Measurements from ENCODE around the gene MXRA7.
"Not testable (repeated sequence)": the region's sequence is repeated elsewhere in the genome, so short reads cannot be mapped to it uniquely, and the experiment has no call there.

The MXRA7 gene

DNA sequence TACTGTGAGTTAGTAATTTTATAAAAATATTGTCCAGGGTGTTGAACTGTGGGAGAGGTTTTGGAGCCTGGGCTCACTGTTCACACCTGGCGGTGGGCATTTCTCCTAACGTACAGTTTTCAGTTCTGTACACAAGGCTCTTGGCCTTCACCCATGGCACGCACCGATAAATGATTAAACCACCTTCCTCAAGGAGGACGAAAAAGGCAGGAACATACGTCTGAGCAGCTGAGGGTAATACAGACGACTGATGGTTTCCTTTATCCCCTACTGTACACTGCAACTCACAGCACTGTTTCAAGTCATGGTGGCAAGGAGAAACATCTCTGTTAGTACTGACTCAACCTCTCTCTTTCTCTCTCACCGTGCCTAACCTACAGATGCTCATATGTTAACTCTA is 65.8 kb downstream of the MXRA7 start:
- no peak for DNase-seq (ENCODE audit: low read depth in 3 of 3)

DNA sequence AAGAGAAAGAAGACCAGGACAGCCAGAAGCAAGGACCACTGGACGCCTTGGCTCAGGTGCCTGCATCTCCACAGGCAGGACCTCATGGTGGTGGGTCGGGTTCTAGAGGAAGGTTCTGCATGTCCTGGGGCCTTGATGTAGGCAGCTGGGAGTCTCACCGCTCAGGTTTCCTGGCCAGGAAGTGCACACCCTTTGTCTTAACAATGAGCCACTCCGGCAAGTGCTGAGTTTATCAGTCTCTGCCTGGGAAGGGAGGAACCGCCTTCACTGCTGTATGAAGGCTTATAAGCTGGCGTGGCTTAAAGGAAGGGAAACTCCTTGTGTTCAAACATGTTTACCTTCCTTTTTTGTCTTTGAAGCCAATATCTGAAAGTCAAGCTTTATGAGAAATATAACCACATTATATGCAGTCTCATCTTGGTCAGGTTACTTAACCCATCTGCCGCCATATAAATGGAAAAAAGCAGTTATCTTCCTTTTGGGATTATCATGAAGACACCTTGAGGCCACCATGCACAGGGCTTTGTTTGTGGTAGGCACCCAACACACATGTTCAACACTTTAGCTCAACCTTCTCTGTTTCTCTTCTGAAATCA is 67.1 kb downstream of the MXRA7 start, which contains the start of gene ST6GALNAC1:
ST6GALNAC1 (minus strand) TSS at position 205 of the 596 bp plus-strand sequence; CDS start at position 86, 119 bp downstream.
- no peak for DNase-seq (ENCODE audit: low read depth in 3 of 3)

DNA sequence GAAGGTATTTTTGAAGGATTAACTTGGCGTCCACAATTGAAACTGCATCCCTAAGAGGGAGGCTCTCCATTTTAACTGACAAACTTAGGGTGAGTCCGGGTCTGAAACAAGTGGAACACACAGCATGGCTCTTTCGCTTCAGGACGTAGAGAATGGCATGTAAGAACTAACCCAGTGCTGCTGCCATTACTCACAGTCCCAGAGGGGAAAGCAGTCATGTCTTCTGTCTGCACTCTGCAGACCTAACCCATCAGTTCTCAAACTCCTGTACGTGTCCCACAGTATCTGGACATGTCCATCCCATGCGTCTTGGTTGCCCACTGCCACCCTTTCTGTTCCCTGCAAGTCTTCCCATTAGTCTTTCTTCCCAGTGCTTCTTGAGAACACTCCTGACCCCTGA is 67.8 kb downstream of the MXRA7 start:
- DNase-seq (ENCODE audit: low read depth in 3 of 3), result no peak

DNA sequence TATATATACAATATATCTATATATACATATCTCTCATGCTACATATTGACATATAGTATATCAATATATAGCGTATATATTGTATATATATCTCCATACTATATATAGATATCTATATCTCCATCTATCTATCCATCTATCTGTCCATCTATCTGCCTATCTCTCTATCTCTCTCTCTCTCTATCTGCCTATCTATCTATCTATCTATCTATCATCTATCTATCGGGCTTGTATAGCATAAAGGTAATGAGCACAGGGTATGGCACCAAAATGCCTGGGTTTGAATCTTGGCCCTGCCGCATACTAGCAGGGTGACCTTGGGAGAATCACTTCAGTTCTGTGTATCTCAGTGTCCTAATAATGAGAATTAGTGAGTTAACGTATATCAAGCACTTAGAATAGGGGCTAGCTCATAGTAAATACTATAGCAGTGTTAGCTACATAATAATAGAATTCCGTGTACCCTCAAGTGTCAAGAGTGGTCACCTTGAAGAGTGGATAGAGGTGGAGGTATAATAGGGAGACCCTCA is 68.7 kb downstream of the MXRA7 start:
- DNase-seq (ENCODE audit: low read depth in 3 of 3), result no peak

DNA sequence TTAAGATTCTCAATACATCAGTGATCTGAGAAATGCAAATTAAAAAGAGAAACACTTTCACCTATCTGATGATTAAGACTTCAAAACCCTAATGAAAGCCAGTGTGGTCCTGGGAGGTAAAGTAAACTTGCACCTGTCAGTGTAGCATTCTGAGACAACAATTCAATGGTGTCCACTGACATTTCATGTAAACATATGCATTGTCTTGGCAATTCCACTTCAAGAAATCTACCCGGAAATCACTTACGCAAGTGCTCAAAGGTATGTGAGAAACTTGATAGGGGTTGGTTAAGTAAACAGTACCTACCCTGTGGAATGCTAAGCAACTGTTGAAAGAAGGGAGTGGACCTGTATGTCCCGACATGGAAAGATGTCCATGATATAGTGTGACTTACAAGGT is 69.3 kb downstream of the MXRA7 start:
- DNase-seq (ENCODE audit: low read depth in 3 of 3), result no peak

DNA sequence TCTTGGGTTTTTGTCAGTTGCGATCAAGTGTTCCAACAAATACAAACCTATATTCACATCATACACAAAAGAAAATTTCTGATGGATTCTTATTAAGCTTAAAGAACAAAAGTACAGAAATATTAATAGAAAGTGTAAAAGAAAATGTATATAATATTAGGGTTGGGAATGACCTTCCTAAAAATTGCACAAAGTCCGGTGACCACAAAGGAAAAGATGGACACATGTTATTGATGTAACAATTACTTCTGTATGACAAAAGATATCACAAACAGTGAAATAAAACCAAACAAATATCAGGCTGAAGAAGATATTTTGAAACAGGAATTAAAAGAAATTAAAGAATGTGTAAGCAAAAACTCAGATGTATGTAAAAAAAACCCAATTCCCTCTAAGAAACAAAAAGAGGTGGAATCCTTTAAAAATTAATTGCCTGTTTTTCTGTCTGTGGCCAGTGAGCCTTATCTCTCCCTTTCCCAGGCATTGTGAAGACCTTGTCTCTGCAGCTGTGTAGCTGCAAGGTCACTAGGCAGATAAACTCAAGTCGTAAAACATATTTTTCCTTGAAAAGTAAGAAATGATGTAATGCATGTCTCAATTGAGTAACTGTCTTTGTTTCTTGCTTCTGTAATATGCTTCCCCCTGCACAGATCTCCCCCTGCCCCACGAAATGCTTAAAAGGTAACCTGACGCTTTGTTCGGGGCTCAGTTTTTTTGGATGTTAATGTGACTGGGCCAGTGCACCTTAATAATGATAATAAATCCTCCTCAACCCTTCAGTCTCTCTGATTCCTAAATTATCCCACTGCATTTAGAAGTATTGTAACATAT is 70.0 kb downstream of the MXRA7 start:
- DNase-seq (ENCODE audit: low read depth in 3 of 3), result no peak

DNA sequence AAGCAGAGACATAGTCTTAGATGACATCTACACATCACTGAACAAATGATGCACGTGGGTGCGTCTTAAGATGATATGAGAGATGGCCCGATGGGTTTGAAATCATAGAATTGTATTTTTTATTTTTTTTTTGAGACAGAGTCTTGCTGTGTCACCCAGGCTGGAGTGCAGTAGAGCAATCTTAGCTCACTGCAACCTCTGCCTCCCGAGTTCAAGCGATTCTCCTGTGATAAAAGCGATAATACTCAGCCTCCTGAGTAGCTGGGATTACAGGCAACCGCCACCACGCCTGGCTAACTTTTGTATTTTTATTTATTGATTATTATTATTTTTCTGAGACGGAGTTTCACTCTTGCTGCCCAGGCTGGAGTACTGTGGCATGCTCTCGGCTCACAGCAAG is 72.5 kb downstream of the MXRA7 start:
- DNase-seq (ENCODE audit: low read depth in 3 of 3), result no peak

DNA sequence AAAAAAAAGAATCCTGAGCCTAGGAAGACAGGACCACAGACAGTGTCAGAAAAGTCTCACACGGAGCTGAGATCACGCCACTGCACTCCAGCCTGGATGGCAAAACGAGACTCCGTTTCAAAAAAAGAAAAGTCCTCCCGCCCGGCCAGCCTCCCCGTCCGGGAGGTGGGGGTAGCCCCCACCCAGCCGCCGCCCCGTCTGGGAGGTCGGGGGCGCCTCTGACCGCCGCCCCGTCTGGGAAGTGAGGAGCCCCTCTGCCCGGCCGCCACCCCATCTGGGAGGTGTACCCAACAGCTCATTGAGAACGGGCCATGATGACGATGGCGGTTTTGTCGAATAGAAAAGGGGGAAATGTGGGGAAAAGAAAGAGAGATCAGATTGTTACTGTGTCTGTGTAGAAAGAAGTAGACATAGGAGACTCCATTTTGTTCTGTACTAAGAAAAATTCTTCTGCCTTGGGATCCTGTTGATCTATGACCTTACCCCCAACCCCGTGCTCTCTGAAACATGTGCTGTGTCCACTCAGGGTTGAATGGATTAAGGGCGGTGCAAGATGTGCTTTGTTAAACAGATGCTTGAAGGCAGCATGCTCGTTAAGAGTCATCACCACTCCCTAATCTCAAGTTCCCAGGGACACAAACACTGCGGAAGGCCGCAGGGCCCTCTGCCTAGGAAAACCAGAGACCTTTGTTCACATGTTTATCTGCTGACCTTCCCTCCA is 74.1 kb downstream of the MXRA7 start:
- not testable (repeated sequence) for DNase-seq (ENCODE audit: low read depth in 3 of 3)

DNA sequence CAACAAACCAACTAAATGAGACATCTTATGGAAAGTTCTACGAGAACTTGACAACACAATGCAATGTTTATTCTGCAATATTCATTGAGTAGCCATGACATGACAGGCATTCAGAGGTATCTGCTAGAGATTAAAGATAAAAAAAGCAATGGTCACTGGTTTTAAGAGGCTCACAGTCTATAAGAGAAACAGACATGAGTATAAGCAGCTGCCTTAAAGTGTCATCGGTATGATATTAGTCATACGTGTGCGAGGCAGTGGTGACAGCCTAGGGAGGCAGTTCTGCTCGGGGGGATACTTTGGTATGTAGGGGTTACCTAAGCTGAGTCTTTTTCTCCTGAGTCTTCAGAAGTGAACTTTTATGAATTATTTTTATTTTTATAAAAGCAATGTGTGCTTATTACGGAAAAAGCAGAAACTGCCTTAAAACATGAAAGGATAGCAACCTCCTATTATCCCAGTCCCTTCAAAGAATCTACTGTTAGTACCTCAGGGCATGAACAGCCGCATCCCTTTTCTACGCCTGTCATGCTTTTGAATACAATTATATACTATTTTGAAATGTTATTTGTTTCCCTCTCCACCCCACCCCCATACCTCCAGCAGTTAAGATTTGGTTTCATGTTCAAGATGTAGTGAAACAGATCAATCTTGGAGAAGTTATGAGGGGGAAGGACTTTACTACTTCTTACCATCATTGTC is 75.0 kb downstream of the MXRA7 start:
- DNase-seq (ENCODE audit: low read depth in 3 of 3), result no peak

DNA sequence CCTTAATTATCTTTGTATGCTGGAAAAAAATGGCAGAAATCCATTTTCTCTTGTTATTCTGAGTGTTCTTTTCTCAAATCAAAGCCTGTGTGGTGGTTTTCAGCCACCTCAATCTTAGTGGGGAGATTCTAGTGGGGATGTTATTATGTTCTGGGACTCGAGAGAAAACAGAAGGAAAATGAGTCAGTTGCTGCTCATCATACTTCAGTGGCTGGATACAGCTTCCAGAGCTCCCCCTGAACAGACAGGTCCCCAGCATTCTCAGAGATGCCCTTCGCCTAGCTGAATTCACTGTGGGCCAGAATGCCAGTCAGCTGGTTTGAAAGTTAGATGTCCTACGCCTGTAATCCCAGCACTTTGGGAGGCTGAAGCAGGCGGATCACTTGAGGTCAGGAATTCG is 75.7 kb downstream of the MXRA7 start:
- DNase-seq (ENCODE audit: low read depth in 3 of 3), result no peak

DNA sequence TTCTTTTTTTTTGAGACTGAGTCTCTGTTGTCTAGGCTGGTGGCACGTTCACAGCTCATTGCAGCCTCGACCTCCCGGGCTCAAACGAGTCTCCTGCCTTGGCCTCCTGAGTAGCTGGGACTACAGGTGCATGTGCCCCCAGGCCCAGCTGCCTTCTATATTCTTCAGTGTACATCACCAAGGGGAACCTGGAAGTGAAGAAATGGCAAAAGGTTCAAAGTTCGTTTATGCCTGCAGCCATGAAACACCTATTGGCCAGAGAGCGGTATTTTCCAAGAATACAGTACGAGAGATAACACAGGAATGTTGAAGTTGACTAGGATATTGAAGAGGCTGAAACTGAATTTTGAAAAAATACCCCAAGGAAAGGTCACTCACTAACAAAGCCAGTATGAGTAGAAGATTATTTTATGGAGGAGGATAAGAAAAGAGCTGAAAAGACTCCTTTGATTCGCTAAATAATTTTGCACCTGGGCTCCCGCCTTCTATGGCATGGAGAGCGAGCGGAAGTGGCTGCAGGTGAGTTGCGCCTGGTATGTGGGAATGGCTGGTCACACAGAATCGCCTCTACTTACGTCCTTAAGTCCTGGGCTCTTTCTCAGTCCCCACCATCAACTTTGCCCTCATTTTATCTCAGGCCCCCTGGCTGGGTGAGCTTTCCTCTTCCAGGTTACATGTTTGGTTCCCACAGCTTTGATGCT is 77.0 kb downstream of the MXRA7 start:
- no peak for DNase-seq (ENCODE audit: low read depth in 3 of 3)

DNA sequence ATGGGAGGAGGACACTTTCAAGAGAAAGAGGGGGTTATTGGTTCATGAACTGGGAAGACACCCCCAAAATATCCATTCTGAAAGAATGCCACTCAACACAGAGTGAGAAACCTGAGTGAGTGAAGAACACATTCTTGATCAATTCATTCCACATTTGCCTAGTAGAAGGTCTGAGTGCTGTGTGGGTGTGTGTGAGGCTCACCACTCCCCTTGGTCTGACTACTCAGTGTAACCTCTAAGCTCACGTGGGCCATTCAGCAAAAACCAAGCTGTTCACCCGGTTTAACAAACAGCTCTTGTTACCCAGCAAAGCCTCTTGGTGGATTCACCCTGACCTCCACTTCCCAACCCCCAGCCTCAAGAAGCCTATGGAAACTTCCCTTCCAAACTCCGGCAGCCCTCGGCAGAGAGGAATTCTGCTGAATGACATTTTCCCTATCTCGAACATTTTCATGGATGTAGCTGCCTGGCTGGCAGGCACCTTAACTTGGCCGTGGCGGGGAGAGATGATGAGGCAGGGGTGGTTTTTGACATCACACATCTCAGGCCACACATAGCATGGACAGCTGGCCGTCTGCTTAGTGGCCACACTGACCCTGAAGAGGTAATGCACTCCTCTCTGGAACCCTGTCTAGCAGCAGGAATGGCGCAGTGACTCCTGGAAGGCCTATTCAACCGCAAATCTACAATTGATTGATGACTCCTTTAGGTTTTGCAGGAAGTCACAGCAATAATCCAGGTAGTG is 78.8 kb downstream of the MXRA7 start:
- no peak for DNase-seq (ENCODE audit: low read depth in 3 of 3)

DNA sequence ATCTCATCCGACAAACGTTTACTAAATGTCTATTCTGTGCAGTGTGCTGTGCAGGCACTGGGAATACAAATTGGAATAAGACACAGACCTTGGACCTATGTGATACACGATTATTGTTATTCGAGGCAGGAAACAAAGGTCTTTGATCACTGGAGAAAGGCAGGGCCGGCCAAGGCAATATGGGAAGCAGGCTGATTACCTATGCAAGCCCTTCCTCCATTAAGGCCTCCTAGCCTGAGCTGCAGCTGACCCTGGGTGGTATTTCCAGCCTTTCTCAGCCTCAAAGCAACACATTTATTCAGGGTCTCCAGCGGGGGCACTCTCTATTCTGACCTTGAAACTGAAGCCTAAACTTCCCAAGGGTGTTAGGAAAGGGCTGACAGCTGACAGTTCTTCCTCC is 80.6 kb downstream of the MXRA7 start:
- DNase-seq (ENCODE audit: low read depth in 3 of 3), result no peak
